Endothelial cell of hepatic sinusoid (primary cell): Measurements from ENCODE around the gene COPS6.

Experiments used
- in situ Hi-C: cut with HindIII; loops from 2 replicates; pipeline ENCODE4 v1.10.0; 2017; ENCODE audit warnings: low sequenced_read_pairs

The COPS6 gene

DNA sequence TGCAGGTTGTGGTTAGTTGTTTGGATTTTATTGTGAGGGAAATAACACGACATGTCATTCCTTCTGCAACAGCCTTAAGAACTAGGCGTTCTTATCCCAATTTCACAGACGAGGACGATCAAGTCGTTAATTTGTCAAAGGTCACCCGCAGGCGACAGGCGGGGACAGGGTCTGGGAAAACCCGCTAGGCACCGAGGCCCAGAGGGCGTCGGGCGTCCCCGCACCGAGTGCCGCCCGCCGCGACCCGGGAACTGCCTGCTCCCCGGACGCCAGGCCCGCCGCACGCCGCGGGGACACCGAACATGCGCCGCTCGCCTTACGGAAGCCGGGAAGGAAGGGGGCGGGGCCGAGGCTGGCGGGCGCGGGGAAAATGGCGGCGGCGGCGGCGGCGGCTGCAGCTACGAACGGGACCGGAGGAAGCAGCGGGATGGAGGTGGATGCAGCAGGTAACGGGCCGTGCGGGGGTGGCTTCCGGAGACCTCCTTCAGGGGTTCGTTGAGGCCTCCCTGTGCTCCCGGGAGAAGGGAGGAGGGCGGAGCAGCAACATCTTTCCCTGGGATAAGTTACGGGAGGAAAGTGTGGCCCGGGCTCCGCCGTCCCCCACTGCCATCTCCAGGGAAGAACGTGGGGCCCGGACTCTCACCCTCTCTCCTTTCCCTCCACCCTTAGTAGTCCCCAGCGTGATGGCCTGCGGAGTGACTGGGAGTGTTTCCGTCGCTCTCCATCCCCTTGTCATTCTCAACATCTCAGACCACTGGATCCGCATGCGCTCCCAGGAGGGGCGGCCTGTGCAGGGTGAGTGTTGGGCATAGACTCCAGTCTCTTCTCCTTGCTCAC lies at the start of gene COPS6:
COPS6 (plus strand) TSS at position 349 of the 837 bp plus-strand sequence; CDS start at position 371, 22 bp downstream.
- in situ Hi-C loops: no loop called here

DNA sequence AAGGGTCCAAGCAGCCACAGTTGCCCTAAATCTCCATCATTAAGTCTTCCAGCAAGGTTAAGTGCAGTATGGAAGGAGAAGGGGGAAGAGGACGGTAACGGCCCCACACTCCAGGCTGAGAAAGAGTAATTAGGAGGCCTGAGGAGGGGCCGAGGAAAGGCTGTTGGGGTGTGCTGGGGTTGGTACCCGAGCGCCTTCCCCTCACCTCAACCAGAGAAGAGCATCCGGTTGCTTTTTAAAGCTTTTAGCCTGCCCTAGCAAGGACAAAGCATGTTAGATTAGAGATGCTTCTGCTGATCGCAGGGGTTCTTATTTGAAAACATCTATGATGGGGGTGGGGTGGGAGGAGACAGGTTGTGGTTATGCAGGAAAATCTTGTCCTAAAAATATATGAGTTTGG lies 48.2 kb upstream of the COPS6 start:
- in situ Hi-C loops: no loop called here

DNA sequence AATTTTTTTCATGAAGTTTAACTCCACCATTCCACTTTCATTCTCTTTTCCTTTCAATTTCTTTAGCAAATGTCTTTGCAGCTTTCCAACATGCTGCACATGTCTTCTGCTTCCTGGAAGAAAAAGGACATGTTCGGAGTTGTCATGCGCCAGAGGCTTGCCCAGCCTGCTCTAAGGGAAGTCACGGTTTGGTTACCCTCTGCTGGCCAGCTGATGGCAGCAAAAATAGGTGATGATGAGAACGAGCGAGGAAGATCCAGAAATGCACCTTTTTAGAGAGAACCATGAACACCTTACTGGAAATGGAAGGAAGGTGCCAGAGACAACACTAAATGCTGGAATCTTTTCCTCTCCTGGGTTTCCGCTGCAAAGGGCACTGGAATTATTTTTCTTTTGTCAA lies 44.1 kb upstream of the COPS6 start:
- in situ Hi-C loops: loop anchor here (5.0 kb wide), 1 partner anchor 47 kb away; no protein-coding TSS in a partner anchor

DNA sequence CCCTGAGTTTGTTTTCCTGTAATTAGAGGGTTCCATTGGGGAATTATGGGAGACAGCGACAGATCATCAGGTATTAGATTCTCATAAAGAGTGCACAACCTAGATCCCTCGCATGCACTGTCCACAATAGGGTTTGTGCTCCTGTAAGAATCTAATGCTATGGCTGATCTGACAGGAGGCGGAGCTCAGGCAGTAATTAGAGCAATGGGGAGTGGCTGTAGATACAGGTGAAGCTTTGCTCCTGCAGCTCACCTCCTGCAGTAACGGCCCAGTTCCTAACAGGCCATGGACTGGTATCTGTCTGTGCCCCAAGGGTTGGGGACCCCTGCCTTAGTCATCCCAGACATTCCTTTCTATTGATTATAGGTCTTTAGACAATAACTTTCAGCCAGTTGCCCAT lies 40.1 kb upstream of the COPS6 start:
- in situ Hi-C loops: loop anchor here (5.0 kb wide), 1 partner anchor 51 kb away; no protein-coding TSS in a partner anchor

DNA sequence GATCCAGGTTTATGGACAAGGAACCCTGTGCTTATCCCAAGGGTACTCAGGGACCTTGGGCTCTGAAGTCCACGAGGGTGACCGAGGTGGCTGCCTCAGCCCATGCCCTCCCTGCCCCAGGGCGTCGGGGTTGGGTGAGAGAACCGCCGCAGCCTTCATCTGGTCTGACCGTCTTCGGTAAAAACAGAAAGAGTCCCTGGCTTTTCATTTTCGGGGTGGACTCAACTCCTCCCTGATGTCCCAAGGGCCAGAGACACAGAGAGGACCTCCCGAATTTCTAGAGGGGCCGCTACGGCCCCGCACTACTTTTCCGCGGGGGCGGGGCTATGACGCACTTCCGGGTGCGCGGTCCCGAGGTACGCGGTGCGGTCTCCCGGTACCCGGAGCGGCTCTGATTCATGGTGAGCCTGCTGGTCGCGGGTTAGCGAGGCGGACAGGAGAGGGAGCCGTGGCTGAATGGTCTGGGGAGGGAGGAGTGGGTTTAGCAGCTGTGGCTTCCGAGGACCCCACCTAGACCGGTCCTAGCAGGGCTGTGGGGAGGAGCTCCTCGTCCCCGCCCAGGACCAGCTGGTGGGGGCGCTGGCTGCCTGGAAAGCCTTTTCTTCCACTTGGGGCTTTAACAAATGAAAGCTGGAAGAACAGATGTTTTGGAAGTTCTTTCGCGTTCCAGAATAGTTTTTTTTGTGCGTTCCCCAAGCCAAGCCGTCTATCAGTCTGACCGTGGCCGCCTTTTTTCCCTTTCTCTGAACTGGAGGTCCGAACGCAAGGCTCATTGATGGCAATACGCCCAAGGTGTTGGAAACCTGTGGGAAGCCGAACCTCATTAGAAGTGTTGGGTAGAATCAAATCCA lies 39.1 kb upstream of the COPS6 start, which contains the start of gene ZSCAN21:
ZSCAN21 (plus strand) TSS at position 334 of the 851 bp plus-strand sequence. CDS start 7,233 bp downstream, outside the sequence.
- in situ Hi-C loops: loop anchor here (5.0 kb wide), 1 partner anchor 52 kb away; no protein-coding TSS in a partner anchor

DNA sequence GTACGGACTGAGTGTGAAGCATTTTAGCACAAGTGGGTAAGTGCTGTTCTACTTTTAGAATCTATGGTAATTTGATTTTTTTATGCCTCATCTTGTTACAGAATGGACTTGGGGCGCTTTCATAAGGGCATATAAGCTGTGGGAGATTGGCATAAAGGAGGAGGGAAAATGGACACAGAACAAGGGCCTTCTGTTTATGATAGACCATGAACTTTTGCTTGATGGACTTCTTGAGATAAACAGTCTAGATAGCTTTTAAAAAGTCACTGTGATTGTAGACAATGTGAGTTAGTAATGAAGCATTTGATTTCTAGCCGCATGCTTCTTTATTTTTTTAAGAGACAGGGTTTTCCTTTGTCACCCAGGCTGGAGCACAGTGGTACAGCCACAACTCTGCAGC lies 37.2 kb upstream of the COPS6 start:
- in situ Hi-C loops: no loop called here

DNA sequence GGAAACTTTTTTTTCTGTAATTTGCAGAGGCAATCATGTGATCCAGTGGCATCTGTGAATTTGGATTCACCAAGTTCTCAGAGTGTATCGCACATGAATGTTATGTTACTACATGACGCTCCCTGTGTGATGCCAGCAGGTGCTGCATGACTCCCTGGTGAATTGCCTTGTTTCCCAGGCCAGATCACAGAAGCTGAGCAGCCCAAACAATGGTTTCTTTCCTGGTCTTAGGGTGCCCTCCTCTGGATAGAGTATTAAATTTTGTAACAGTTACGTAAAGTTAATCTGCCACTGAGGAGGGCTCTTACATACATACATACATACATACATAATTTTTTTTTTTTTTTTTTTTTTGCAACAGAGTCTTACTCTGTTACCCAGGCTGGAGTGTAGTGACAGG lies 35.6 kb upstream of the COPS6 start:
- in situ Hi-C loops: no loop called here

DNA sequence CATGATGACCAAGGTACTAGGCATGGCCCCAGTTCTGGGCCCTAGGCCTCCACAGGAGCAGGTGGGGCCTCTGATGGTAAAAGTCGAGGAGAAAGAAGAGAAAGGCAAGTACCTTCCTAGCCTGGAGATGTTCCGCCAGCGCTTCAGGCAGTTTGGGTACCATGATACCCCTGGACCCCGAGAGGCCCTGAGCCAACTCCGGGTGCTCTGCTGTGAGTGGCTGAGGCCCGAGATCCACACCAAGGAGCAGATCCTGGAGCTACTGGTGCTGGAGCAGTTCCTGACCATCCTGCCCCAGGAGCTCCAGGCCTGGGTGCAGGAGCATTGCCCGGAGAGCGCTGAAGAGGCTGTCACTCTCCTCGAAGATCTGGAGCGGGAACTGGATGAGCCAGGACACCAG lies 31.8 kb upstream of the COPS6 start:
- in situ Hi-C loops: no loop called here

DNA sequence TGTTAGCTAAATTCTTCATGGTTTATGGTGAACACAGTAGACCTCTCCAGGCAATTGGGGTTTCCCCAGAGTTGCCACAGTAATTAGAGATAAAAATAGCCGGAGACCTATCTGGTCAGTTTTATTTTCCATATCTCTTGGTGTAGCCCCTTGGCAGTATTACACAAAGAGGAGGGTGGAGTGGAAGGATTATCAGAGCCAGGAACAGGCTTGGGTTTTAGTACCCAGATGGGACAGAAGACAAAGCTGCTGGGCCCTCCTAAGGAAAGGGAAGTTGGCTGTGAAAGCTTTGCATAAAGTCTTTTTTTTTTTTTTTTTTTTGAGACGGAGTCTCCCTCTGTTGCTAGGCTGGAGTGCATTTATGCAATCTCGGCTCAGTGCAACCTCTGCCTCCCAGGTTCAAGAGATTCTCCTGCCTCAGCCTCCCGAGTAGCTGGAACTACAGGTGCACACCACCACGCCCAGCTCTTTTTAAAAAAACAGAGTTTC lies 29.5 kb upstream of the COPS6 start:
- in situ Hi-C loops: no loop called here

DNA sequence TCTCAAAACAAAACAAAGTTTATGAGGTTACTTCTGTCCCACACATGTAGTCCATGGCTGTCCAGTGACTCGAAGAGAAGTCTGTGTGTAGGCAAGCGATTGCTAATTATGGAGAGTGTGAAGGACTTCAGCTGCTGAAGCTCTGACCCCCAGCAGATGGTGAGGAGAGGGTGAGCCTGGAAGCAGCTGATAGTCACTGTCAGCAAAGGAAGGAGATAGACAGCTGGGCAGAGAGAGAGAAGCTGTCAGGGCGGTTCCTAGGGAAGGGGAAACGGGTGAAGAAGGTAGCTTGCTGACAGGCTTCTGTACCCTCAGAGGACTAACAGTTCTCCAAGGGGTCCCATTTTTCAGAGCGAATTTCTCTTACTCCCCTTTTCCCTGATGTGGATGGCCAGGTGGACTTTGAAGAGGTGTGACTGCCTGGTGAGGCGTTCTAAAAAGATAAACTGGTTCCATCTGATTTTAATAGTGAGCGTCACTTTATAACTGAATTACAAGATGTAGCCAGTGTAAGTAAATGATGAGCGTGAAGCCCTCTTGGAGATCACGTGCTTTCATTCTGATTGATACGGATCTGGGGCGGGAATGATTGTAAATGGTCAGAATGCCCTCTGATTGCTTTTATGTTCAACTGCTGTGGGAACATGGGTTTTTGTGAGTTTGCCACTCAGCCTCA lies 27.1 kb upstream of the COPS6 start:
- in situ Hi-C loops: no loop called here

DNA sequence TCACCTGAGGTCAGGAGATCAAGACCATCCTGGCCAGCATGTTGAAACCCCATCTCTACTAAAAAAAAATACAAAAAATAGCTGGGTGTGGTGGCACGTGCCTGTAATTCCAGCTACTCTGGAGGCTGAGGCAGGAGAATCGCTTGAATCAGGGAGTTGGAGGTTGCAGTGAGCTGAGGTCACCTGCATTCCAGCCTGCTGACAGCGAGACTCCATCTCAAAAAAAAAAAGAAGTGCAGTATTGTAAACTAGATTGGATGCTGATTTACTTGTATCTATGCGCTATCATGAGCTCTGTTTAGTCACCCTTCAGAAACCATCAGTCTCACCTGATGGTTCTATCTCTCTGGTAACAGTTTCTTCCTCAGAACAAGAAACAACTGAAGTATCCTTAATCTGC lies 25.4 kb upstream of the COPS6 start:
- in situ Hi-C loops: no loop called here

DNA sequence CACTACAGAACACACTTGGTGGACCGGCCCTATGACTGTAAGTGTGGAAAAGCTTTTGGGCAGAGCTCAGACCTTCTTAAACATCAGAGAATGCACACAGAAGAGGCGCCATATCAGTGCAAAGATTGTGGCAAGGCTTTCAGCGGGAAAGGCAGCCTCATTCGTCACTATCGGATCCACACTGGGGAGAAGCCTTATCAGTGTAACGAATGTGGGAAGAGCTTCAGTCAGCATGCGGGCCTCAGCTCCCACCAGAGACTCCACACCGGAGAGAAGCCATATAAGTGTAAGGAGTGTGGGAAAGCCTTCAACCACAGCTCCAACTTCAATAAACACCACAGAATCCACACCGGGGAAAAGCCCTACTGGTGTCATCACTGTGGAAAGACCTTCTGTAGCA lies 24.6 kb upstream of the COPS6 start:
- in situ Hi-C loops: no loop called here

DNA sequence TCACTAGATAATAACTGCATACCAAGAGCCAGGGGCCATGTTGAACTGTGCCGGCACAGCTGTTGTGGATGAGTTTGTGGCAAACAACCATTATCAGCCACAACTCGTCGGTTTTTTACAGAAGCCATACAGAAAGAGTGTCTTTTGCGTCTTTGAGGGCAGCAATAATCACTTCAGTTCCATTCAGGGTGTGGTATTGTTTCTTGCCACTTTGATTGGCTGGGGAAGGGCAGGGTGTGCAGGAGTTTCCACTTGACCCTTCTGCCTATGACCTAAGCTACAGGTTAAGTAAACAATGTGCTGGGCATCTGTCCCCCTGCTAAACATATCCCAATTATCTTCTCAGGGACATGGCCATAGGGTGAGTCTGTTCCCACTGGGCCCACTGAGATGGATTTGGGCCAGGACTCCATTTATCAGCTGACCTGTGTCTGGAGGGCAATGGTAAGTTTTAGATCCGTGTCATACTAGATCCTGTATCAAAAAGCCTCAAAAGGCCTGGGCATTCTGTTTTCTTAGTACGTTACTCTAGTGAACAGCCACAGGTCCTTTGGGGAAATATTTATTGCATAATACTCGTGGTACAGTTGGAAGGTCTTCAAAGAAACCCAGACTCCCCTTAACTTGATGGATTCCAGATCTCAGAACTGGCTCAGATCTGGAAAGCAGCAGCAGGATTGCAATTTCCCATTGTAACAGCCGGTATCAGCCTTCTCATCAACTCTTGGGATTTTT lies 23.1 kb upstream of the COPS6 start:
- in situ Hi-C loops: no loop called here

DNA sequence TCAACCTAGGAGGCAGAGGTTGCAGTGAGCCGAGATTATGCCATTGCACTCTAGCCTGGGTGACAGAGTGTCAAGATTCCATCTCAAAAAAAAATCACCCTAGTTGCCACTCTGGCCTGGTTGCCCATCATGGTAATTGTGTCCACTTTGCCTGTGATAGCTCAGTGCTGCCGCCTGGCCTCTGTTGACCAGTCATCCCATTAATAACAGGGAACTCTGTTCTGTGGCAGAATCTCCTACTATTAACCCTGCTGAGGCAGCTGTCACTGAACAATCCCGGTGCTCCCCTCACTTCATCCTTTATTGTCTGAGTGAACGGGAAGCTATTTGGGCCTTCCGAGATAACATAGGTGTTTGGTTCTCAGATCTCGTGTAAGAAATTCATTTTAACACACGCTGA lies 21.8 kb upstream of the COPS6 start:
- in situ Hi-C loops: no loop called here

DNA sequence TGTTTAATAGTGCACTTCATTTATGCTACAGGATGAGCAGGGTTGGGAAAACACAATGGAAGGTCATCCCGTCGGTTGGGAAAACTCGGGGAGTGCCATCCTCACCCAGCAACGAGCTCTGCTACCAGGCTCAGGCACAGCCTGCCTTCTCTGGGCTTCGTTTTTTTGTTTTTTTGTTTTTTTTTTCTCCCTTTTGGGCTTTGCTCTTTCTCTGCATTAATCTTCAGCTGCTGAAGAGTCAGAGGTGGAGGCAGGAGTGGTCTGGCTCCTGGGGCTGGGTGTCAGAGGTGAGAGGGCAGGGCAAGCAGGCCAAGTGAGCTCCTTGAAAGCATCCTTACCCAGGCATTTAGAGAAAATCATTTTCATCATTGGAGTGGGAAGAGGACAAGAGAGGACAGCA lies 18.8 kb upstream of the COPS6 start:
- in situ Hi-C loops: no loop called here

DNA sequence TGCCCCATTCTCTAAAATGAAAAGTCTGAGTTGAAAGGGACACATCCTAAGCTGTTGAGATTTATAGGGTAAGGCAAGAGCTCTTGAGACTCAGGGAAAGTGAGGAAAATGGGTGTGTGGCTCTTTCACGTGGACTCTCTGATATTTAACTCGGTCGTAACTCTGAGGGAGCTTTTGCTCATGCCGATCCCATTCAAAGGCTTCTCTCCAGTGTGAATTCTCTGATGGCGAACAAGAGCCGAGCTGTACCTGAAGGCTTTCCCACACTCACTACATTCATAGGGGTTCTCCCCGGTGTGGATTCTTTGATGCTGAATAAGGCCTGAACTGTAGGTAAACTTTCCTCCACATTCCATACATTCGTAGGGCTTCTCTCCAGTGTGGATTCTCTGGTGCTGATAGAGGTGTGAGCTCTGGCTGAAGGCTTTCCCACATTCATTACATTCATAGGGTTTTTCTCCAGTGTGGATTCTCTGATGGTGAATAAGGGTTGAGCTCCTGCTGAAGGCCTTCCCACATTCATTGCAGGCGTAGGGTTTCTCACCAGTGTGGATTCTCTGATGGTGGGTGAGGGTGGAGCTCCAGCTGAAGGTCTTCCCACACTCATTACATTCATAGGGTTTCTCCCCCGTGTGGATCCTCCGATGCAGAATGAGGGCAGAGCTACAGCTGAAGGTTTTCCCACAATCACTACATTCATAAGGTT lies 17.6 kb upstream of the COPS6 start:
- in situ Hi-C loops: no loop called here

DNA sequence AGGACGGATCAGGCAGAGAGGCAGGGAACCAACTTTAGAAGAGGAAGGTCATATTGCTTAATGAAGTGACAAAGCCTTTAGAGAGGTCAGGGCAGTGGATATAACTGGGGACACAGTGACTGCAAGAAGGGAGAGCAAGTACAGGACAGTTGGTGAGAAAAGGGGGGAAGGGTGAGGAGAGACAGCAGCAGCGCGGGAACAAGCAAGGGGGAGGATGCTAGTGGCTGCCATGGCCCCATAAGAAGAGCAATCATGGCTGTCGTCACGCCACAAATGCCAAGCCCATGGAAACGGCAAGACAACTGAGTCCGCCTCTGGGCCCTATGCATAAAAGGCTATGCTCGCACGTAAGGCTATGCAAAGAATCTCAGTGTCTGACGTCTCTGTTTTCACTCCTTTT lies 16.3 kb upstream of the COPS6 start:
- in situ Hi-C loops: no loop called here

DNA sequence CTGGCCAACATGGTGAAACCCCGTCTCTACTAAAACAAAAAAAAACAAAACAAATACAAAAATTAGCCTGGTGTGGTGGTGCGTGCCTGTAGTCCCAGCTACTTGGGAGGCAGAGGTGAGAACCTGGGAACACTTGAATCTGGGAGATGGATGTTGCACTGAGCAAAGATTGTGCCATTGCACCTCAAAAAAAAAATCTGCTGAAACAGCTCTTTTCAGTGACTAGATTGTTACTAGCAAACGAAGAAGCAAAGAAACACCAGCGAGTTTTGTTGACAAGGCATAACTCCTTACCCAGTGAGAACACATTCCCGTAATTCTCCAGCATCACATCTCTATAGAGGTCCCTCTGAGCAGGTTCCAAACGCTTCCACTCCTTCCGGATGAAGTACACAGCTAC lies 13.9 kb upstream of the COPS6 start:
- in situ Hi-C loops: loop anchor here (5.0 kb wide), 1 partner anchor 67 kb away; no protein-coding TSS in a partner anchor

DNA sequence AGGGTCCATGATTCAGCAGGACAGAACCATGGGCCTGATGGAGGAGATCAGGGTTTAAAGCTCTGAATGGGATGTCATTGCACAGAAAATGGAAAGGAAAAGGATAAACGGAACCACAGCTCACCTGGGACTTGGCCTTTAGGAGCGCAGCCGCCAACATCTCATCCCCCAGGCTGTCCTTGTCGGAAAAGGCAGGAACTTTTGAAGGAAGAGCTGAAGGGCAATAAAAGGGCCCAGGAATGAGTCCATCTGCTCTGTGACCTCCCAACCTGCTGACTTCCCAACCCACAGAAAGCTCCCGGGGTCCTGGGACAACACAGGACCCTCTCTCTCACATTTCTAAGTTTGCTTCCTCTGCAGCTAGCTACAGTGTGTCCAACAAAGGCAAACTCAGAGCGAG lies 13.4 kb upstream of the COPS6 start:
- in situ Hi-C loops: loop anchor here (5.0 kb wide), 1 partner anchor 67 kb away; no protein-coding TSS in a partner anchor
